ENCODE results near the gene RPL26.
"Not testable (repeated sequence)": the region's sequence is repeated elsewhere in the genome, so short reads cannot be mapped to it uniquely, and the experiment has no call there.

Gene RPL26

DNA sequence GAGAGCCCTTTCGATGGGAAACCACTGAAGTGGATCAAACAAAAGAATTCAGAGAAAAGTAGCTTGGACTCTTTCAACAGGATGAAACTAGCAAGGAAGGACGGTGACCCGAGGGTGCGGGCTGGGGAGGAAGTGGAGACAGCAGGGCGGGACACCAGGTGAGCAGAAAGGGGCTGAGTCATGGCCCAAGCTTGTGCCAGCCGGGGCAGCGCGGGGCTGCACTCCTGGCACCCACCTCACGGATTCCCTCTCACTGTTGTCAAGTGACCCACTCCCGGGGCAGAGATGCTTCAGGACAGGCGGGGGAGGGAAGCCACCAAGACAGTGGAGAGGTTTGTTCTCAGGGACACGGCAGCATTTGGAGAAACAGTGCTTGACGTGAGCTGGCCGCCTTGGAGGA, 25.4 kb upstream of the RPL26 start:
- no peaks in the 10 kb centered on the region for H3K27me3 ChIP-seq (ENCODE audit: insufficient read depth, insufficient read length)
- no peak overlapping the region for H3K9ac ChIP-seq (ENCODE audit: insufficient read length, low read depth)
- DNase-seq (ENCODE audit: low read depth, low spot score), result no peak
- no peak overlapping the region for H3K4me3 ChIP-seq (ENCODE audit: insufficient read length, low read depth)
- H3K9me3 ChIP-seq (ENCODE audit: insufficient read depth, low read length), result no peaks in the 10 kb centered on the region
- H3K4me1 ChIP-seq (ENCODE audit: insufficient read depth, insufficient read length), result peaks cover 9% of the 10 kb centered on the region
- H3K36me3 ChIP-seq (ENCODE audit: insufficient read depth, insufficient read length, low read length), result no peaks in the 10 kb centered on the region
- TF ChIP-seq YY1 (IDR thresholded peaks at IDR 0.05; ENCODE audit: insufficient read depth, insufficient read length) (no peak), SUZ12 (IDR thresholded peaks at IDR 0.05; ENCODE audit: extremely low read depth, insufficient read depth, insufficient read length) (no peak), ZNF274 (IDR thresholded peaks at IDR 0.05; ENCODE audit: low read depth, low read length) (no peak)

DNA sequence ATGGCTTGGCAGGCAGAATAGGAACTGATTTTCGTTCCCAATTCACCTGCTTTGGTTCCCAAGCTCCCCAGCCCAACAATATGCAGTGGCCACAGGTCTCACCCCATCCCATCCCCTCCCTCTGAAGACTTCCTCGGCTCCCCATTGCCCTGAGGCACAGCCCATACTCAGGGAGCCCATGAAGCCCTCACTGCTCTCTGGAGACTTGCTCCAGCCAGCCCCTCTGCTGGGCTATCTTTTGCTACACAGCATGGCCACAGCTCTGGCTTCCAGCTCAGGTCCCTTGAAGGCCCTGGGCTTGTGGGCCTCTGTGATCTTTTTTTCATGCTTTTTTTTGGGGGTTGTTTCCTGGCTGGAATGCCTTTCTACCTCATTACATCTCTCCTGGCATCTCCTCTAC, 23.2 kb upstream of the RPL26 start:
- Histone ChIP-seq H3K4me1 (ENCODE audit: insufficient read depth, insufficient read length) (peaks cover 9% of the 10 kb centered on the region), H3K9ac (ENCODE audit: insufficient read length, low read depth) (no peak overlapping the region)
- TF ChIP-seq YY1 (IDR thresholded peaks at IDR 0.05; ENCODE audit: insufficient read depth, insufficient read length) (no peak), ZNF274 (IDR thresholded peaks at IDR 0.05; ENCODE audit: low read depth, low read length) (no peak), SUZ12 (IDR thresholded peaks at IDR 0.05; ENCODE audit: extremely low read depth, insufficient read depth, insufficient read length) (no peak)

DNA sequence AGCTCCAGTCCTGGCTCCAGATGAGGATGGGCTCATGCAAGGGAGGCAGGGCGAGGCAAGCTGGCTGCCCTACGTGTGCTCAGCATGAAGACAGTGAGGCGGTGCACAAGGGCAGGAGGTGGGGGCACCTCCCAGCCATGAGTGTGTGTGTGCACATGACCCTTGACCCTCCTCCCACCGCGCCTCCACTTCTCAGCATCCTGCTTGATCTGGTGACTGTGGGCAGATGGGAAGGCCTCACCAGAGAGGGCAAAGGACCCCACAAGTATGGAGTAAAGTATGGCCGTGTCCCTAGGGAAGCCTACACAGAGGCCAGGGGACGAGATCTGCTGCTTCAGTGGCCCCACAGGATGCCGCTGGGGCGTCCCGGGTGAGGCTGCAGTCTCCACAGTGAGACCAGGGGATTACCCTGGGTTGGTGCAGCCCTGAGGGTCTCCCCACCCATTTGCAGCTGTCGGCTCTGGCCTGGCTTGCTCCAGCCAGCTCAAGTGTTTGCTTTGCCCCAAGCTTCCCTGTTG, 22.6 kb upstream of the RPL26 start:
- Histone ChIP-seq H3K9ac (ENCODE audit: insufficient read length, low read depth) (no peak overlapping the region), H3K27me3 (ENCODE audit: insufficient read depth, insufficient read length) (no peaks in the 10 kb centered on the region), H3K4me3 (ENCODE audit: insufficient read length, low read depth) (no peak overlapping the region), H3K4me1 (ENCODE audit: insufficient read depth, insufficient read length) (peaks cover 9% of the 10 kb centered on the region), H3K9me3 (ENCODE audit: insufficient read depth, low read length) (no peaks in the 10 kb centered on the region), H3K36me3 (ENCODE audit: insufficient read depth, insufficient read length, low read length) (no peaks in the 10 kb centered on the region)
- no peak for TF ChIP-seq YY1 (IDR thresholded peaks at IDR 0.05; ENCODE audit: insufficient read depth, insufficient read length)
- TF ChIP-seq ZNF274 (IDR thresholded peaks at IDR 0.05; ENCODE audit: low read depth, low read length), result no peak
- TF ChIP-seq SUZ12 (IDR thresholded peaks at IDR 0.05; ENCODE audit: extremely low read depth, insufficient read depth, insufficient read length), result no peak
- DNase-seq (ENCODE audit: low read depth, low spot score), result no peak

More for the DNA sequence above, 23.2 kb upstream of the RPL26 start:
- no peaks in the 10 kb centered on the region for H3K27me3 ChIP-seq (ENCODE audit: insufficient read depth, insufficient read length)
- no peak overlapping the region for H3K4me3 ChIP-seq (ENCODE audit: insufficient read length, low read depth)
- no peak for DNase-seq (ENCODE audit: low read depth, low spot score)
- no peaks in the 10 kb centered on the region for H3K9me3 ChIP-seq (ENCODE audit: insufficient read depth, low read length)
- H3K36me3 ChIP-seq (ENCODE audit: insufficient read depth, insufficient read length, low read length), result no peaks in the 10 kb centered on the region

DNA sequence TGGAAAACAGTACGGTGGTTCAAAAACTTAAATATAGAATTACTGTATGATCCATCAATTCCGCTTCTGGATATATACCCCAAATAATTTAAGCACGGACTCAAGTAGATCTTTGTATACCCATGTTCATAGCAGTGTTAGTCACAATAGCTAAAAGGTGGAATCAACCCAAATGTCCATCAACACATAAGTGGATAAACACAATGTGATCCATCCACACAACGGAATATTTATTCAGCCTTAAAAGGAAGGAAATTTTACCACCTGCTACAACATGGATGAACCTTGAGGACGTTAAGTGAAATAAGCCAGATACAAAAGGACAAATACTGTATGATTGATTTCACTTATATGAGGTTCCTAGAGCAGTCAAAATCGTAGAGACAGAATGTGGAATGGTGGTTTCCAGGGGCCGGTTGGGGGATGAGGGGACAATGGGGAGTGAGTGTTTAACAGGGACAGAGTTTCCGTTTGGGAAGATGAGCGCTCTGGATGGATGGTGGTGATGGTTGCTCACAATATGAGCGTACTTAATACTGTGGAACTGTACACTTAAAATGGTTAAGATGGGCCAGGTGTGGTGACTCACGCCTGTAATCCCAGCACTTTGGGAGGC, 20.0 kb upstream of the RPL26 start:
- DNase-seq (ENCODE audit: low read depth, low spot score), result no peak
- TF ChIP-seq ZNF274 (IDR thresholded peaks at IDR 0.05; ENCODE audit: low read depth, low read length) (no peak), SUZ12 (IDR thresholded peaks at IDR 0.05; ENCODE audit: extremely low read depth, insufficient read depth, insufficient read length) (no peak), YY1 (IDR thresholded peaks at IDR 0.05; ENCODE audit: insufficient read depth, insufficient read length) (no peak)
- Histone ChIP-seq H3K36me3 (ENCODE audit: insufficient read depth, insufficient read length, low read length) (no peaks in the 10 kb centered on the region), H3K9me3 (ENCODE audit: insufficient read depth, low read length) (no peaks in the 10 kb centered on the region), H3K4me1 (ENCODE audit: insufficient read depth, insufficient read length) (peaks cover 5% of the 10 kb centered on the region), H3K9ac (ENCODE audit: insufficient read length, low read depth) (no peak overlapping the region), H3K27me3 (ENCODE audit: insufficient read depth, insufficient read length) (no peaks in the 10 kb centered on the region), H3K4me3 (ENCODE audit: insufficient read length, low read depth) (no peak overlapping the region)

DNA sequence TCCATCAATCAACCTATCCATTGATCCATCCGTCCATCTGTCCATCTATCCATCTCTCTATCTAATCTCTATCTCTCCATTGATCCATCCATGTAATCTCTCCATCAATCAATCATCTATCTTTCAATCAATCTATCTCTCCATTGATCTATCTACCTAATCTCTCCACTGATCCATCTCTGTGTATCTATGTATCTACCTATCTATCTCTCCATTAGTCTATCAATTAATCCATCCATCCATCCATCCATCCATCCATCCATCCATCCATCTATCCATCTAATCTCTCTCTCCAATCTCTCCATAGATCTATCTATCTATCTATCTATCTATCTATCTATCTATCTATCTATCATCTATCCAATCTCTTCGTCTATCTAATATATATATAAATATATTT, 18.1 kb upstream of the RPL26 start:
- Histone ChIP-seq H3K36me3 (ENCODE audit: insufficient read depth, insufficient read length, low read length) (no peaks in the 10 kb centered on the region), H3K4me1 (ENCODE audit: insufficient read depth, insufficient read length) (peaks cover 5% of the 10 kb centered on the region), H3K4me3 (ENCODE audit: insufficient read length, low read depth) (no peak overlapping the region), H3K27me3 (ENCODE audit: insufficient read depth, insufficient read length) (no peaks in the 10 kb centered on the region), H3K9ac (ENCODE audit: insufficient read length, low read depth) (no peak overlapping the region), H3K9me3 (ENCODE audit: insufficient read depth, low read length) (no peaks in the 10 kb centered on the region)
- TF ChIP-seq YY1 (IDR thresholded peaks at IDR 0.05; ENCODE audit: insufficient read depth, insufficient read length), result no peak
- TF ChIP-seq ZNF274 (IDR thresholded peaks at IDR 0.05; ENCODE audit: low read depth, low read length), result no peak
- TF ChIP-seq SUZ12 (IDR thresholded peaks at IDR 0.05; ENCODE audit: extremely low read depth, insufficient read depth, insufficient read length), result no peak
- DNase-seq (ENCODE audit: low read depth, low spot score), result no peak

DNA sequence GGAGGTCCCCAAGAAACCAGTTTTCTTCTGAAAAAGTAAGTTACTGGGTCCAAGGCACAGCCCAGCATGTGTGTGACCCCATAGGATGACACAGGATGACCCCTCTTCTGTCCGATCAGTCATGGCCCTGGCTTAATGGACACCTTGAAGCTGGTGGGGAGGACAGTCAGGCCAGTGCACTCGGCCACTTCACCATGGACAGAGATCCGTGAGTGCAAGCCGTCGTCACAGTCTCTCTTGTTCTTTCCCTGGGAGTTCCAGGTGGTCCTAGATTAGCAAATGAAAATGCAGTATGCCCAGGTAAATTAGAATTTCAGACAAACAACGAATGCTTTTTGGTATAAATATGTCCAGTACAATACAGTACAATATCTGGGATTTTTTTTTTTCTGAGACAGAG, 16.0 kb upstream of the RPL26 start:
- Histone ChIP-seq H3K4me1 (ENCODE audit: insufficient read depth, insufficient read length) (no peaks in the 10 kb centered on the region), H3K4me3 (ENCODE audit: insufficient read length, low read depth) (no peak overlapping the region), H3K36me3 (ENCODE audit: insufficient read depth, insufficient read length, low read length) (no peaks in the 10 kb centered on the region), H3K27me3 (ENCODE audit: insufficient read depth, insufficient read length) (no peaks in the 10 kb centered on the region), H3K9ac (ENCODE audit: insufficient read length, low read depth) (no peak overlapping the region), H3K9me3 (ENCODE audit: insufficient read depth, low read length) (no peaks in the 10 kb centered on the region)
- no peak for TF ChIP-seq SUZ12 (IDR thresholded peaks at IDR 0.05; ENCODE audit: extremely low read depth, insufficient read depth, insufficient read length)
- TF ChIP-seq ZNF274 (IDR thresholded peaks at IDR 0.05; ENCODE audit: low read depth, low read length), result no peak
- no peak for TF ChIP-seq YY1 (IDR thresholded peaks at IDR 0.05; ENCODE audit: insufficient read depth, insufficient read length)
- DNase-seq (ENCODE audit: low read depth, low spot score), result no peak

DNA sequence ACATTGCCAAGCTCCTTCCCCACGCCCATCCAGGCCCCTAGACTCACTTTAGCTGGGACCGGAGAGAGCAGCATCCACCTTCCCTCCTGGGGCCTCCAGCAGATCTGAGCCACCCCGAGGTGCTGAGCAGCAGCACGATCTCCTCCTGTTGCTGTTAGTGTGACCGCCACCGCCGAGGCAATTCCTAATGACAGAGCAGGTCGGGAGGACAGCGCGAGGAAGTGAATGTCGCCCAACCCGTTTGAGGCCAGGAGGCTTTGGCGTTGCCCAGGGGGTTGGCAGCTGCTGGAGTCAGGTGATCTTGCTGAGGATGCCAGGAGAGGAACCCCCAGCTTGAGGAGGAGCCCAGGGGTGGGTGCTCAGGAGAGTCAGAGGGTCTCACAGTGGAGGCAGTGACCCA, 14.6 kb upstream of the RPL26 start, which contains the start of gene RNF222:
Gene RNF222 (minus strand): TSS at position 192 of the 400 bp plus-strand sequence. CDS start 4,366 bp downstream, outside the sequence.
- no peaks in the 10 kb centered on the region for H3K9me3 ChIP-seq (ENCODE audit: insufficient read depth, low read length)
- H3K9ac ChIP-seq (ENCODE audit: insufficient read length, low read depth), result no peak within 1 kb of the TSS
- H3K4me3 ChIP-seq (ENCODE audit: insufficient read length, low read depth), result no peak within 1 kb of the TSS
- H3K36me3 ChIP-seq (ENCODE audit: insufficient read depth, insufficient read length, low read length), result no peaks in the 10 kb centered on the region
- no peaks in the 10 kb centered on the region for H3K27me3 ChIP-seq (ENCODE audit: insufficient read depth, insufficient read length)
- no peak for DNase-seq (ENCODE audit: low read depth, low spot score)
- TF ChIP-seq YY1 (IDR thresholded peaks at IDR 0.05; ENCODE audit: insufficient read depth, insufficient read length), result no peak
- TF ChIP-seq ZNF274 (IDR thresholded peaks at IDR 0.05; ENCODE audit: low read depth, low read length), result no peak
- no peak for TF ChIP-seq SUZ12 (IDR thresholded peaks at IDR 0.05; ENCODE audit: extremely low read depth, insufficient read depth, insufficient read length)
- H3K4me1 ChIP-seq (ENCODE audit: insufficient read depth, insufficient read length), result peaks cover 4% of the 10 kb centered on the region

DNA sequence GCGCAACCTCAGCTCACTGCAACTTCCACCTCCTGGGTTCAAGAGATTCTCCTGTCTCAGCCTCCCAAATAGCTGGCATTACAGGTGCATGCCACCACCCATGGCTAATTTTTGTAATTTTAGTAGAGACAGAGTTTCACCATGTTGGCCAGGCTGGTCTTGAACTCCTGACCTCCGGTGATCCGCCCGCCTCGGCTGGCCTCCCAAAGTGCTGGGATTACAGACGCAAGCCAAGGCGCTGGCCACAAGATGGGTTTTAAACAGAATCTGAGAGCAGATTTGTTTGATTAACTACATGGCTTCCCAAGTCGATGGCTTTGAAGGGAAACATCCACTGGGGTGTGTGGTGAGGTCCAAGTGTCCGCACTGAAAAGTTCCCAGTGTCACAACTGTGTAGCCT, 11.5 kb upstream of the RPL26 start:
- H3K4me1 ChIP-seq (ENCODE audit: insufficient read depth, insufficient read length); H3K4me3 ChIP-seq (ENCODE audit: insufficient read length, low read depth); DNase-seq (ENCODE audit: low read depth, low spot score); H3K9me3 ChIP-seq (ENCODE audit: insufficient read depth, low read length); H3K27me3 ChIP-seq (ENCODE audit: insufficient read depth, insufficient read length); H3K9ac ChIP-seq (ENCODE audit: insufficient read length, low read depth); H3K36me3 ChIP-seq (ENCODE audit: insufficient read depth, insufficient read length, low read length): not testable (repeated sequence)
